ENCODE results near the gene CDC73. TPM values are rescaled to one million over a fixed set of nuclear protein-coding genes. Genes with fewer than 3 reads are reported as not detected.

The CDC73 gene
- total RNA-seq, 1 donor from 2014 or later = 56.1 TPM

DNA sequence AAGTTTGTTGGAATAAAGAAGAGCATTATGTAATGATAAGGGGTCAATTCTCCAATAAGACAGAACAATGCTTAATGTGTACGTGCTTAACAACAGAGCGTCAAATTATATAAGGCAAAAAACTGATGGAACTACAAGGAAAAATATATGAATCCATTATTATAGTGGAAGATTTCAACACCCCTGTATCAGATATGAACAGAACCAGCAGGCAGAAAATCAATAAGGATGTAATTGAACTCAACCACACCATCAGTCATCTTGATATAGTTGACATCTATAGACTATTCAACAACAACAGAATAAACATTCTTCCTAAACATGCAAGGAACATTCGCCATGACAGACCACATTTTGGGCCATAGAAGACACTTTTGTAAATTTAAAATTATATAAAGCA is 3.6 kb upstream of the CDC73 start:
- DNase-seq (ENCODE audit: low spot score) = no peak
- intact Hi-C loops (cut with micrococcal nuclease) = no loop called here
- Mint-ChIP-seq H3K27me3 (ENCODE audit: insufficient read depth) (peaks cover 18% of the 10 kb centered on the region), H3K4me1 (ENCODE audit: low read depth) (peaks cover 32% of the 10 kb centered on the region), H3K4me3 (no peak overlapping the region), H3K9me3 (no peaks in the 10 kb centered on the region), H3K27ac (no peak overlapping the region), H3K36me3 (ENCODE audit: low read depth) (no peaks in the 10 kb centered on the region)

DNA sequence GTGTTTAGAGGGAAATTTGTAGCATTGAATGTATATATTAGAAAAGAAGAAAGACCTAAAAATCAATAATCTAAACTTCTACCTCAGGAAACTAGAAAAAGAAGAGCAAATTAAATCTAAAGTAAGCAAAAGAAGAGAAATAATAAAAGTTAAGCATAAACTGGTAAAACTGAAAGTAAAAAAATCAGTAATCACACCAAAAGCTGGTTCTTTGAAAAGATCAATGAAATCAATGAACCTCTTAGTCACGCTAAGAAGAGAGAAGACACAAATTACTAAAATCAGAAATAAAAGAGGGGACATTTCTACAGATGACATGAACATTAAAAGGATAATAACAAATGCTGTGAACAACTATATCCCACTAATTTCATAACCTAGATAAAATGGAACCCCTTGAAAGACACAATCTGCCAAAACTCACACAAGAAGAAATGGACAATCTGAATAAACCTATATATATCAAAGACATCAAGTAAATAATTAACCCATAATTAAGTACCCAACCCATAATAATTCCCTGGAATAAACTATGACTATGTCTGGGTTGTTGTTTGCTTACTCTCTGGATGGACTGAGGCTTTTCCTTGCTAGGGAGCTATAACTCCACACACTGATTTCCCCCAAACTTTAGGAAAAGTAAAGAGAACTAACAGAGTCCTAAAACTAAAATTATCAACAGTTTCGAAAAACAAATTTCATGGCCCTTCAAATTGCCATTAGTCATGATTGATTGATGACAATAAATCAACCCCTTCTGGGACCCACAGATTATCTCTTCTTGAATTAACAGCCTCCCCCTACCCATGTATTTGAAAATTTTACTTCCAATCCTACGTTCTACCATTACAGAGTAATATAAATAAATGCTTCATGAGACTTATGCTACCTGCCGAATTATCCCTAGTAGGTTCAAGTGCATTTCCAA is 2.8 kb upstream of the CDC73 start:
- H3K27ac Mint-ChIP-seq = no peak overlapping the region
- intact Hi-C loops (cut with micrococcal nuclease) = no loop called here
- H3K9me3 Mint-ChIP-seq = no peaks in the 10 kb centered on the region
- peaks cover 18% of the 10 kb centered on the region for H3K27me3 Mint-ChIP-seq (ENCODE audit: insufficient read depth)
- H3K4me1 Mint-ChIP-seq (ENCODE audit: low read depth) = peaks cover 41% of the 10 kb centered on the region
- no peak for DNase-seq (ENCODE audit: low spot score)
- no peaks in the 10 kb centered on the region for H3K36me3 Mint-ChIP-seq (ENCODE audit: low read depth)
- H3K4me3 Mint-ChIP-seq = no peak overlapping the region

DNA sequence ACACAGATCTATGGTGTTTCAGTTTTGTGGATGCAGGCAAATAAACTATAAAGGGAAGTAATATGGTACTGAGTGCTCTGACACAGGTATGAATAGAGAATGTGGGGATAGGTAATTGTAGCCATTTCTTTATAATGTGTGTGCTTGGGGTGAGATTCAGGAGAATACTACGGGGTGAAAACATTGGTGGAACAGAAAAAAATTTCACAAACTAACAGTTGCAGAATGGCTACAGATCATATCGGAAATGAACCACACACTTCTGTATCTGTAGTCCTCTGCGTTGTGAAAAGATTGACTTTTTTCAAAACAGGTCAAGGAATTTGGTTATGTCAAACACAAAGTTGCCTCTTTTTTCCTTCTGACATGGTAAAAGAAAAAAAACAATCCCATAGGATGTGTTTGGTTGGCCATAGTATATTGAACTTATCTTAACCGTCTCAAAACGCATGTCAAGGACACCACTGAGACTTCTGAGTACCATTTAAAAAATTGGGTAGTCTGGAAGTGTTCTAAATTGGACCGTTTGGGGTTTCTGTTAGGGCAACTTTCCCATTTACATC is 1.1 kb upstream of the CDC73 start:
- Mint-ChIP-seq H3K36me3 (ENCODE audit: low read depth) (peaks cover 9% of the 10 kb centered on the region), H3K9me3 (no peaks in the 10 kb centered on the region), H3K27ac (peak overlapping the region; percentile 88), H3K27me3 (ENCODE audit: insufficient read depth) (peaks cover 18% of the 10 kb centered on the region), H3K4me3 (peak overlapping the region; percentile 92), H3K4me1 (ENCODE audit: low read depth) (peaks cover 56% of the 10 kb centered on the region)
- no peak for DNase-seq (ENCODE audit: low spot score)
- intact Hi-C loops (cut with micrococcal nuclease) = loop anchor here (5.0 kb wide), 4 partner anchors 138 to 648 kb away; no protein-coding TSS in a partner anchor

DNA sequence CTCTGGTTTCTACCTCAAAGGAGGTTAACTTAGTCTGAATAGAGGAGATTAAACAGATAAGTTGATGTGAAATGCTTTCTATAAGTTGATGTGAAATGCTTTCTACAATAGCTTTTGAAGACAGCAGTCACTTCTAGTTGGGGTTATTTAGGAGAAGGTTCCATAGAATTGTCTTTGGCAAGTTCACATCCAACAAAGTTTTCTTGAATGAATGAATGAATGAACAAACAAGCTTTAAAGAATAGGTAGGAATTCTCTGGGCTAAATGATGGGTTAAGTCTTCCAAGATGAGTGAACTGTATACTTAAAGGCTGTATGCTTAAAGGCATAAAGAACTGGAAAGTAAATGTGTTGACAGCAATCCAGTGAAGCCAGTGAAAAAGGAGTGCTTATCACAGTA is 1.9 kb downstream of the CDC73 start:
- no peaks in the 10 kb centered on the region for H3K9me3 Mint-ChIP-seq

DNA sequence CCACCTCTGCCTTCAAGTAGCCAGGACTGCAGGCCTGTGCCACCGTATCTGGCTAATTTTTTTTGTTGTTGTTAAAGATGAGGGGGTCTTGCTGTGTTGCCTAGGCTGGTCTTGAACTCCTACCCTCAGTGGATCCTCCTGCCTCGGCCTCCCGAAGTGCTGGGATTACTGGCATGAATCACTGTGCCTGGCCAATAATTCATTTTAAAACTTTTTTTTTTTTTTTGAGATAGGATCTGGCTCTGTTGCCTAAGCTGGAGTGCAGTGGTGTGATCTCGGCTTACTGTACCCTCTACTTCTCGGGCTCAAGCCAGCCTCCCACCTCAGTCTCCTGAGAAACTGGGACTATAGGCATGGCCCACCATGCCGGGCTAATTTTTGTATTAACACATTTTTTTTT is 3.5 kb downstream of the CDC73 start:
- DNase-seq (ENCODE audit: low spot score) = no peak

More for the DNA sequence above, 1.9 kb downstream of the CDC73 start:
- H3K4me3 Mint-ChIP-seq = peak overlapping the region; percentile 92
- intact Hi-C loops (cut with micrococcal nuclease) = loop anchor here (2.0 to 5.0 kb wide), 7 partner anchors 17 to 651 kb away; no protein-coding TSS in a partner anchor
- peaks cover 12% of the 10 kb centered on the region for H3K27me3 Mint-ChIP-seq (ENCODE audit: insufficient read depth)
- H3K27ac Mint-ChIP-seq = peak overlapping the region; percentile 45
- peaks cover 58% of the 10 kb centered on the region for H3K4me1 Mint-ChIP-seq (ENCODE audit: low read depth)
- no peak for DNase-seq (ENCODE audit: low spot score)
- peaks cover 15% of the 10 kb centered on the region for H3K36me3 Mint-ChIP-seq (ENCODE audit: low read depth)

DNA sequence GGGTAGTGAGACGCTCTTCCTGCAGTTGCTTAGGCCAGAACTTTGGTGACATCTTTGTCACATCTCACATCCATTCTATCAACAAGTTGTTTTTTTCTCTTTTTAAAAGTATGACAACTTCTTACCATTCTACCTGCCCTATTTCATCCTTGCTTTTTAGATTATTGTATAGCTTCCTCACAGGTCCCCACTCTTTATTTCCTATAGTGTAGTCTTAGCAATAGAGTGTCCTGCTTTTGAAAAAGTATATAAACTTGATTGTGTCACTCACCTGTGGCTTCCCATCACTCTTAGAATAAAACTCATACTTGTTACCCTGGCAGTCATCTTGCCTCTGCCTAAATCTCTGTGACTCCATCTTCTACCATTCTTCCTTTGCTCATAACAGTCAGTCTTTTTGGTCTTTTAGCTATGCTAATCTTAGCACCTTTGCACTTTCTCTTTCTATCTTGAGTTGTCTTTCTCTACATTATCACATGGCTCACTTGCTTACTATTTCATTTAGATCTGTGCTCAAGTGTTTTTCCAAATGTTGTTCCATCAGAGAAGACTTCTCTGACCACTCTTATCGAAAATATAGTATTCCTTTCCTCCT is 9.5 kb downstream of the CDC73 start:
- peak overlapping the region; percentile 48 for H3K27ac Mint-ChIP-seq
- no peaks in the 10 kb centered on the region for H3K27me3 Mint-ChIP-seq (ENCODE audit: insufficient read depth)
- intact Hi-C loops (cut with micrococcal nuclease) = loop anchor here (1.0 kb wide), 1 partner anchor 9 kb away; the partner anchor contains the start of gene CDC73
- H3K4me1 Mint-ChIP-seq (ENCODE audit: low read depth) = peaks cover 19% of the 10 kb centered on the region
- H3K4me3 Mint-ChIP-seq = no peak overlapping the region
- DNase-seq (ENCODE audit: low spot score) = no peak
- peaks cover 32% of the 10 kb centered on the region for H3K36me3 Mint-ChIP-seq (ENCODE audit: low read depth)
- H3K9me3 Mint-ChIP-seq = no peaks in the 10 kb centered on the region

More for the DNA sequence above, 3.5 kb downstream of the CDC73 start:
- intact Hi-C loops (cut with micrococcal nuclease) = no loop called here
- H3K4me1 Mint-ChIP-seq (ENCODE audit: low read depth) = peaks cover 50% of the 10 kb centered on the region
- H3K27ac Mint-ChIP-seq = no peak overlapping the region
- H3K36me3 Mint-ChIP-seq (ENCODE audit: low read depth) = peaks cover 19% of the 10 kb centered on the region
- H3K4me3 Mint-ChIP-seq = no peak overlapping the region
- peaks cover 3% of the 10 kb centered on the region for H3K27me3 Mint-ChIP-seq (ENCODE audit: insufficient read depth)
- H3K9me3 Mint-ChIP-seq = no peaks in the 10 kb centered on the region

DNA sequence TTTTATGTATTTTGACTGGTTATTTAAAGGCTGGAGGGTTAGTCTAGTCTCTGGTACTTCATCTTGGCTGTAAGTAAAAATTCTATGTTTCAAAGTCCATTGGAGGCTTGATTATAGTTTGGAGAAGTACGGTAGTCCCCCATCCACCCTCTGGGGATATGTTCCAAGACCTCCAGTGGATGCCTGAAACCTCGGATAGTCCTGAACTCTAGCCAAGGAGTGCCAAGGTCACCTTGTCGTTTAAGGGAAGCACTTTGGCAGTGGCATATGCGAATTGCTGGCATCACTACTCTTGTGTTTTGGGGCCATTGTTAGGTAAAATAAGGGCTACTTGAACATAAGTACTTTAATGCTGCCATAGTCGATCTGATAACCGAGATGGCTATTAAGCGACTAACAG is 18.4 kb downstream of the CDC73 start:
- H3K9me3 Mint-ChIP-seq = no peaks in the 10 kb centered on the region
- peaks cover 42% of the 10 kb centered on the region for H3K36me3 Mint-ChIP-seq (ENCODE audit: low read depth)
- peaks cover 28% of the 10 kb centered on the region for H3K4me1 Mint-ChIP-seq (ENCODE audit: low read depth)
- intact Hi-C loops (cut with micrococcal nuclease) = loop anchor here (2.0 kb wide), 1 partner anchor 17 kb away; the partner anchor contains the start of gene CDC73
- no peak overlapping the region for H3K27ac Mint-ChIP-seq
- no peaks in the 10 kb centered on the region for H3K27me3 Mint-ChIP-seq (ENCODE audit: insufficient read depth)
- DNase-seq (ENCODE audit: low spot score) = no peak
- no peak overlapping the region for H3K4me3 Mint-ChIP-seq

DNA sequence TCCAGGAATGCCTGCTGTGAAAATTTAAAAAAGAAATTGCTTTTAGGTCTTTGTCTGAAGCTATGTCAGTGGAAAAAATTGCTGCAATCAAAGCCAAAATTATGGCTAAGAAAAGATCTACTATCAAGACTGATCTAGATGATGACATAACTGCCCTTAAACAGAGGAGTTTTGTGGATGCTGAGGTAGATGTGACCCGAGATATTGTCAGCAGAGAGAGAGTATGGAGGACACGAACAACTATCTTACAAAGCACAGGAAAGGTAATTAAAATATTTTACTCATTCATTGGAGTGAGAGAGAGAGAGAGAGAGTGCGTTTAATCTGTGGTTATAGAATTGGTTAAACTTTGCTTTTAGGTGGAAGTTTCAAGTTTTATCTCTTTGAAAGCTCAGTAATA is 20.0 kb downstream of the CDC73 start:
- Mint-ChIP-seq H3K36me3 (ENCODE audit: low read depth) (peaks cover 42% of the 10 kb centered on the region), H3K4me3 (no peak overlapping the region), H3K4me1 (ENCODE audit: low read depth) (peaks cover 25% of the 10 kb centered on the region), H3K27ac (no peak overlapping the region), H3K27me3 (ENCODE audit: insufficient read depth) (no peaks in the 10 kb centered on the region), H3K9me3 (no peaks in the 10 kb centered on the region)
- DNase-seq (ENCODE audit: low spot score) = no peak
- intact Hi-C loops (cut with micrococcal nuclease) = loop anchor here (2.0 kb wide), 1 partner anchor 19 kb away; the partner anchor contains the start of gene CDC73

DNA sequence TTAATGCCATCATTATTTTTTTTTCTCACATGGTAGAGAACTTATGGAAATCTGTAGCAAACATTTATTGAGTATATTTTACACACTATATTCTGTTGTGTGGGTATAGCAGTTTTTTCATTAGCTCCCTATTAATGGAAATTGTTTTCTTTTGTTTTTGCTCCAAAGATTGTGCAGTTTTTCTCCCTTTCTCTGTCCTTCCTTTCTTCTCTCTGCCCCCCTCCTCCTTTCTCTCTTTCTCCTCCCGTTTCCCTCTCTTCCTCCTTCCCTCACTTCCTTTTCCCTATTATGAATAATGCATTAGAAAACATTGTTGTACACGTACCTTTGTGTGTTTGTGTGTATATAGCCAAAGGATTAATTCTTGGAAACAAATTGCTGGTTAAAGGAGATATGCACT is 20.6 kb downstream of the CDC73 start:
- Mint-ChIP-seq H3K27ac (no peak overlapping the region), H3K4me1 (ENCODE audit: low read depth) (peaks cover 22% of the 10 kb centered on the region), H3K9me3 (no peaks in the 10 kb centered on the region), H3K4me3 (no peak overlapping the region), H3K27me3 (ENCODE audit: insufficient read depth) (no peaks in the 10 kb centered on the region), H3K36me3 (ENCODE audit: low read depth) (peaks cover 40% of the 10 kb centered on the region)
- DNase-seq (ENCODE audit: low spot score) = no peak
- intact Hi-C loops (cut with micrococcal nuclease) = no loop called here

DNA sequence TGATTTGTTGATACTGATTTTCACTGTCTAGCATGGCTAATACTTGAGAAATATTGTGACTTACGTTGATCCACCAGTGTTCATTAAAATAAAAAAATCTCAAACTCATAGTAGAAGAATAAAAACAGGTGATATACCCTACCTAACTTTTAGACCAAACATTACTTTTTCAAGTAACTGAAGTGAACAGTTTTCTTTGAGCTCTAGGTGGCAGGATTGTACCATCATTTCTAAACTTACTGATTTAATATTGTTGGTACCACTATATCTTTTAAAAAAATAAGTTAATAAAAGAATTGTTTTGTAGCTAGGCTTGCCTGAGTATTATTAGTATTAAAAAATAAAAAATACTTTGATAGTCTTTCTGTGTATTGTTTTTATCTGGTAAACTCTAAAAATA is 21.5 kb downstream of the CDC73 start:
- peaks cover 34% of the 10 kb centered on the region for H3K36me3 Mint-ChIP-seq (ENCODE audit: low read depth)
- intact Hi-C loops (cut with micrococcal nuclease) = no loop called here
- H3K27me3 Mint-ChIP-seq (ENCODE audit: insufficient read depth) = no peaks in the 10 kb centered on the region
- peaks cover 22% of the 10 kb centered on the region for H3K4me1 Mint-ChIP-seq (ENCODE audit: low read depth)
- H3K4me3 Mint-ChIP-seq = no peak overlapping the region
- DNase-seq (ENCODE audit: low spot score) = no peak
- H3K27ac Mint-ChIP-seq = no peak overlapping the region
- H3K9me3 Mint-ChIP-seq = no peaks in the 10 kb centered on the region

DNA sequence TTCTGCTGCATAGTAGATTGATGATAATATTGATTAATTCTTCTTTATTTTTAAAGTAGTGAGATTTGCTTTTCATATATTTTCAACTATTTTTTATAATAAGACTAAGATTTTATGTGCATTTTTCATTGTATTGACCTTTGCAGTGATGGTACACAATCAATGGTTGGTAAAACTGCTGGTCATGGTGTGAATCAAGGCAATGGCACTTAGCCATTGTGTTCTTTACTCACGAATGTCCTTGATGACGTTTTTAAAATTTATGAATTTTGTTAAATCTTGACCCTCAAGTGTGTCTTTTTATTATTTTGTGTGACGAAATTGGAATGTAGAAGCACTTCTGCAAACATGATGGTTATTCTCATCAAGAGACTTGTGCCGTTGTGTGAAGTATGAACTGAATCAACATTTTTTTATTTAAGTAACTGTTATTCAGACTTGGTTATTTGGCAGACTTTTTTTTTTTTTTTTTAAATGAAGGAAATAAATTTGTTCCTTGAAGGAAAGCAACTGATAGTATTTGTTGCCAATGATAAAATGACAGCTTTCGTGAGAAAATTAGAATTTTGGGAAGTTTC is 22.6 kb downstream of the CDC73 start:
- H3K4me1 Mint-ChIP-seq (ENCODE audit: low read depth) = peaks cover 19% of the 10 kb centered on the region
- H3K27me3 Mint-ChIP-seq (ENCODE audit: insufficient read depth) = no peaks in the 10 kb centered on the region
- peaks cover 29% of the 10 kb centered on the region for H3K36me3 Mint-ChIP-seq (ENCODE audit: low read depth)
- DNase-seq (ENCODE audit: low spot score) = no peak
- no peak overlapping the region for H3K4me3 Mint-ChIP-seq
- intact Hi-C loops (cut with micrococcal nuclease) = no loop called here
- H3K9me3 Mint-ChIP-seq = no peaks in the 10 kb centered on the region
- H3K27ac Mint-ChIP-seq = no peak overlapping the region

DNA sequence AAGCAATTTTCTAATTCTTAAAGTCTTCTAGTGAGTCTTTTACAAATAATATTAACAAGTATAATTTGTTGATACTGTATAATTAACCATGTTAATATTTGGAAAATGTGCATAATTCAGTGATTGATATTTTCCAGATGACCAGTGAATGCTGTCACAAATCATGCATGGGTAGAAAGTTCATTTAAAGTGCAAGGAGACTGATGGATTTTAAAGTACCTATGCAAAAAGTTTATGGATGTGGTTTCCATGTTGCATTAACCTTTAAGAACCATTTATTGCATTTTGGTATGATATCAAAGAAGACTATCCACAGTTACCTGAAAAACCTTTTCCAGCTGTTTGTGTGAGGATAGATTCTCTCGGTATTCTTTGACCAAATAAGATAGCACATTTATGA is 23.2 kb downstream of the CDC73 start:
- H3K9me3 Mint-ChIP-seq = no peaks in the 10 kb centered on the region
- peaks cover 23% of the 10 kb centered on the region for H3K36me3 Mint-ChIP-seq (ENCODE audit: low read depth)
- H3K4me3 Mint-ChIP-seq = no peak overlapping the region
- intact Hi-C loops (cut with micrococcal nuclease) = no loop called here
- H3K4me1 Mint-ChIP-seq (ENCODE audit: low read depth) = peaks cover 14% of the 10 kb centered on the region
- H3K27ac Mint-ChIP-seq = no peak overlapping the region
- no peaks in the 10 kb centered on the region for H3K27me3 Mint-ChIP-seq (ENCODE audit: insufficient read depth)
- no peak for DNase-seq (ENCODE audit: low spot score)

Data from activated T-helper 1 cell treated with anti-CD3 and anti-CD28 coated beads, Interleukin-12 subunit alpha, Interleukin-12 subunit beta, Interleukin-2, Interleukin-4 antibody, amounts not matched to agents 30 ng/mL and 10 ng/mL and 1 ng/mL, durations not matched to agents 14 hours and 24 hours and 36 hours (primary cell).